ENCODE measurements around the gene SLIT3.

The SLIT3 gene

DNA sequence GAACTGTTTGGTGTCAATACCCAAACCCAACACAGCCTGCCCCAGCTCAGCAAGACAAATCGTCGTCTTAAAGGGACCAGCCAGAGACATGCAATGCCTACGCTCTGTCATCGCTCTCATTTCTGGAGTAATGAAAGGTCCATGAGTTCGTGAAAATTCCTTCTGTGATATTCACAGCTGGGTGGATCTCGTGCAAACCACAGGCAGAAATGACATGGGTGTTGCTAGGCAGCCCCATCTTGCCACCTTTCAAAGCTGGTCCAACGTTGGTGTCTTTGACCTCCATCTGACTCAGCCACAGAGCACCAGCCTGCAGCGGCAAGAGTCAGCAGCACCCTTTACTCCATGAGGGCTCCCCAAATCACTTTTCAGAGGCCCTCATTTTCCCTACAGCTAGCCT is 215.3 kb downstream of the SLIT3 start:
- no peak for DNase-seq (ENCODE audit: low read depth in 4 of 4, low spot score in 1 of 4)

DNA sequence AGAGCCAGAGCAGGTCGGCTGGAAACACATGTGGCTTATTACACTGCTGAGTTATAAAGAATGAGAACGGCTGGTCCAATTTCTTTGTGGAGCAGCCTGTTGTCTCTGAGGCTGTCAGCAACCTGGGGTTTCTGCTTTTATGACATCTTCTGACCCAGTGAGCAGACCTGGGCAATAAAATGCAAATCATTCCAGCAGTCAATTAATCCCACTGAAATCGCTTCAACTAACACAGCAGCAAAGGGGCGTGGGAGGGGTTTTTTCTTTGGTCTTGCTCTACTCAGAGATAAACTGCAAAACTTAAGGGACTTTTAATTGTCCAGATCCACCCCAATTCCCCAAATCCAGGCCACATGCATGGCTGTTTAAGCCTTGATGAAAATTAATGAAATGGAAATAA is 215.7 kb downstream of the SLIT3 start:
- DNase-seq (ENCODE audit: low read depth in 4 of 4, low spot score in 1 of 4): no peak

GRCh38 chr5:169084775-169085174 is 216.2 kb downstream of the SLIT3 start:
- no peak for DNase-seq (ENCODE audit: low read depth in 4 of 4, low spot score in 1 of 4)

DNA sequence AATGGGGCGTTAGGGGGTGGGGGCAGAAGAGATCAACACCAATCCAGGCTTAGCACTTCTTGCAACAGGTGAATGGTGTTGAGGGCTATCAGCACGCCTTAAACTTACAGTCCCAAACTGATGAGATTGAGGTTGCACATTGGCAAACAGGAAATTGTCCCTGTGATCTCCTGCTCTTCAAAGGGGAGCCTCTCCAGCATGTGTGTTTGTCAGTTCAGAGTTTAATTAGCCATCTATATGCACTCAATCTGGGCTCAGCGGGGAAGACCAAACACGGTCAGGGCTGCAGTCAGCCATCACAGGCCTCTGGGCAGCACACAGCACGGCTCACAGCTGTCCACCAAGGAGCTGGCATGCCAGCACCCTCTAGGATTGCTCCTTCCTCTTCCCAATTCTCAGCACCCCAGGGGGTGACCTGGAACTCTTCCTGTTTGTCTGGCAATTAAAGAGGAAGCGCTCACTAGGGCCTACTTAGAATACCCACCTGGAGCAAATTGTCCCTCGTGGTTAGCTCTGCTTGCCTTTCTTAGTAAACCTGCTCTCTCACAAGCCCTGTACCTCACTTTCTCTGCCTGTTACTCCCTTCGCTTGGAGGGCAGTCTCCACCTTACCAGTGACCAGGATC is 217.4 kb downstream of the SLIT3 start:
- DNase-seq (ENCODE audit: low read depth in 4 of 4, low spot score in 1 of 4): no peak

- DNase-seq (ENCODE audit: low read depth in 4 of 4, low spot score in 1 of 4): no peak
Observed at GRCh38 chr5:169081000-169081724, 219.8 kb downstream of the SLIT3 start.

DNA sequence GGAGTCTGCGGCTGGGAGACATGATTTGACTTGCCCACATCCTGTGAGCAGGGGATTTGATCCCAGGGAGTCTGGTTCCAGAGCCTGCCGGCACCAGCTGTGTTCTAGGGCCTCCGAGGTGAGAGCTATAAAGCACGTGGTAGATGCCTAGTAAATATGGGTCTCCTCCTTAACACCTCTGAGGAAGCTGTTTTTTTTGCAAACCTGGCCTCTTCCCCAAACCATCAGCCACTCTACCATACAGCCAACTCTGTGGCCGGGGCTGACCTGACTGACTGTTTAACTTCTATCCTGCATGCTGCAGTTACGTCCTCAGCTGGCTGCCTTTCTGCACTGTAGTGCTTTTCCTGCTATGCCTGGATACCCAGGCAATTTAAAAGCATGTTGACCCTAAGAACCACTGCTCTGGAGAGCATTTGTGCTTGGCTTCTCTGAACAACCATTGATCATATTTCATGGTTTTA is 220.5 kb downstream of the SLIT3 start:
- no peak for DNase-seq (ENCODE audit: low read depth in 4 of 4, low spot score in 1 of 4)

GRCh38 chr5:169079697-169080096 is 221.2 kb downstream of the SLIT3 start:
- no peak for DNase-seq (ENCODE audit: low read depth in 4 of 4, low spot score in 1 of 4)

DNA sequence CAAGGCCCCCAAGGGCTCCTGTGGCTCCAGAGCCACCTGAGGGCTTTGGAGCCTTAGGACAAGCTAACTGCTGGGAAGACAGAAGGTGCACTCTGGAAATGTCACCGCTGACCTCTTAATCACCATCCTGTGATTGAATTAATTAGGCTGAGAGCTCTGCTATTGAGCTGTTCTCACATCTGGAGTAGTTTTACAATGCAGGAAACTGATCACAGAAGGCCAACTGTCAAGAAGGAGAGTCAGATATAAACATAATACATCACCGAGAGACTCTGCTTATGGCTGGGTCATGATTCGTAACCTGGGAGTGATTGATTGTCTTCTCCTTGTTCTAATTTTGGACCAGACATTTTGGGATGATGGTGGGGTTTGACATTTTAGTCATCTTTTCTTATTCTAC is 226.1 kb downstream of the SLIT3 start:
- DNase-seq (ENCODE audit: low read depth in 4 of 4, low spot score in 1 of 4): no peak

DNA sequence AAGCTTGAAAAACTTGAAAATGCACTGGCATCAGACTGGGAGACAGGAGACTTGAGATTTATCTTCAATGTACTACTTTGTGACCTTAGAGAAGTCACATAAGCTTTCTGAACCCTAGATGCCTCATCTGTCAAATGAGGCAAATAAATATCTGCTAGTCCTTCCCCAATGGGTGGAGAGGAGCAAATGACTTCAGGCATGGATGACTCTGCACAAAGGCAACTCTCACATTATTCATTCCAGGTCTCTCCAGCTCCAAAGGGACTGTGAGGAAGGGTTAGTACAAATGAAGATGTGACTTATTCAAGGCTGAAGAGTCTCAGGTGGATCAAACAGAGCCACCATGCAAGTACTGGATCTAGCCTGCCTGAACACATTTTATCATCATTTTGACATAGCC is 228.7 kb downstream of the SLIT3 start:
- no peak for DNase-seq (ENCODE audit: low read depth in 4 of 4, low spot score in 1 of 4)

DNA sequence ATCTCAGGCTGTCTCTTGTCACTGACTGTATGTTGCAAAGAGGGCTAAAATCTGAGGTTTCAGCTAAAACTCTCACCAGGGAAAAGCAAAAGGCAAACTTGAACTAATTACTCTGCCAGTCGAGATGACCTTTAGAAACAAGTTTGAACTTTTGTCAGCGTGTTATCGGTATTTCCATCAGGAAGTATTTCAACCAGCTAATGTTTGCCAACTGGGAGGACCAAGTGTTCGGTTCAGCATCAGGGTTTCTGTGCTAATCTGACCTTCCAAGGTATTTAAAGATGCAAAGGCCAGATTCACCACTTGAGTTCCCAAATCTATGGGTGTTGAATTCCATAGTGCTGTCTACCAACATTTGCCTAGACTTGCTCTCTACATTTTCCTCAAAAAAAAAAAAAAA is 230.5 kb downstream of the SLIT3 start:
- no peak for DNase-seq (ENCODE audit: low read depth in 4 of 4, low spot score in 1 of 4)

- no peak for DNase-seq (ENCODE audit: low read depth in 4 of 4, low spot score in 1 of 4)
Observed at GRCh38 chr5:169067751-169068173, 233.2 kb downstream of the SLIT3 start.

GRCh38 chr5:169065400-169065799 is 235.5 kb downstream of the SLIT3 start:
- DNase-seq (ENCODE audit: low read depth in 4 of 4, low spot score in 1 of 4): no peak

DNA sequence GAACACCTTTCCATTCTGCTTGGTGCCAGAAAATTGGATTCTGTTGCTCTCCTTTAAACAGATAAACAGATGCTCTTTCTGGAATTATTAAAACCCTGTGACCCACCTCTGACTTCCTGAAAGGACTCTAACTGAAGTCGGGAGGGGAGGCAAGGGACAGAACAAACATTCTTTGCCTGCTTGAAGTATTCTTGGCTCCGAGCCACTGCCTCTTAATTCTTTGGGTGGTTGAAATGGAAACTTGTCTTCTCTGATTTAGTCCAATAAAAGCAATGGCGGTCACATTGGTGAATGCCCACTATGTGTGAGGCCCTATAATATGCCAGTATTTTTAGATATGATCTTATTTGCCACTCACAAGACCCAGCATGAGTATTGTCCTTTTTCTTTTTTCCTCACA is 236.8 kb downstream of the SLIT3 start:
- no peak for DNase-seq (ENCODE audit: low read depth in 4 of 4, low spot score in 1 of 4)

DNA sequence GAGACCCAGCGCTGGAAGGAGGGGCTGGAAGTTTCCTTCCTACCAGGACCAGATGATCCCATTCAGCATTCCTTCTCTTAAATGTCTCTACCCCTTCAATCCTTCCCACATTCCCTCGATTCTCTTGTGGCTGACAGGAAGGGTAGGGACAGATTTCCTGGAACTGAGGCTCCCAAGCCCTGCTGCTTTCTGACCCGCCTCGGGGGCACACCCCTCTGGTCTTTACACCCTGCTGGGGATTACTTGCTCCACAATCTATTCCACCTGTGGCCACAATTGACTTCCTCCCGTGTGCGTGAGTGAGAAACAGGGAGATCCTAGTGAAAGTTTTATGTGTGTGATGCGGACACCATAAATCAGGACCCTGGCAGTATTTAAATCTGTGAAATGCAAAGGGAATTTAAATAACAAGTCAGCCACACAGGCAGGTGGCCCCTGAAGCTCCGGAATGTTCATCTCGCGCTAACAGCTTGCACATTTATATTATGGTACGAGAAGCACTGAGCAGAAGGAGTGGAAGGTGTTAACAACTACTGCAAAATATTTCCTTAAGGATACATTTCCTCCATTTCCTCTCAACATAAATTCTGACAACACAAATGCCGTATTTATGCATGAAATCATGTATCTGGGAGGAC is 237.5 kb downstream of the SLIT3 start:
- no peak for DNase-seq (ENCODE audit: low read depth in 4 of 4, low spot score in 1 of 4)

DNA sequence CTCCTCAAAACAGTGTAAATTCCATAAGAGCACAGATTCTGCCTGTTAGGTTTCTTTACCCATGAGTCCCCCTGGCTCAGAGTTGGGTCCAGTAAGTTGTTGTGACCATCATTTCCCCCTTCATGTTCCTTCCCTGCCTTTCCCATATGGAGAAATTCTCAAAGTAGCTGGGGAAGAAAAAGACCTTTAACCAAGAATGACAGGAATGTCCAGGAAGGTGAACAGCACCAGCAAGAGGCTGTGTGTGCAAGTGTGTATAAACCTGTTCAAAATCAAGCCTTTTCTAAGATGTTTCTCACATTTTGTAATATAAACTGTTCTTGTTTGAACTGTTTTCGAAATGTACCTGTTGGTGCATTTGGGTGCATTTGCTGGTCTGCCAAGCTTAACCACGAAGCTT is 238.2 kb downstream of the SLIT3 start:
- no peak for DNase-seq (ENCODE audit: low read depth in 4 of 4, low spot score in 1 of 4)

DNA sequence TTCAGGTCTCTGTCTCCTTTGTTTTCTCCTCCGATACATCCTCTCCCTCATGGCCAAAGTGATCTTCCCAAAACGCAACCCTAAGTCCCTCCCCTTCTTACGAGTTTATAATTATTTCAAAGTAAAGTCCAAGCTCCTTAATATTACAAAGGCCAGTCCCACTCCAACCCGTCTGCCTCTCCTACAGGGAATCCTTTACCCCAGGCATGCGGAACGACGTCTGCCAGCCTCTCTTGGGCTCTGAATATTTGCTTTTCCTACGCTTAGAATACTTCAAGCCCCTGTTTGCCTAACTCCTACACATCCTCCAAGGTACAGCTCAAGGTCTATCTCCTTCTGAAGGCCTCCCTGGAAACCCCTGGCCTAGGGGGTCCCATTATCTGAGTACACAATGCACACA is 246.4 kb downstream of the SLIT3 start:
- DNase-seq (ENCODE audit: low read depth in 4 of 4, low spot score in 1 of 4): no peak

DNA sequence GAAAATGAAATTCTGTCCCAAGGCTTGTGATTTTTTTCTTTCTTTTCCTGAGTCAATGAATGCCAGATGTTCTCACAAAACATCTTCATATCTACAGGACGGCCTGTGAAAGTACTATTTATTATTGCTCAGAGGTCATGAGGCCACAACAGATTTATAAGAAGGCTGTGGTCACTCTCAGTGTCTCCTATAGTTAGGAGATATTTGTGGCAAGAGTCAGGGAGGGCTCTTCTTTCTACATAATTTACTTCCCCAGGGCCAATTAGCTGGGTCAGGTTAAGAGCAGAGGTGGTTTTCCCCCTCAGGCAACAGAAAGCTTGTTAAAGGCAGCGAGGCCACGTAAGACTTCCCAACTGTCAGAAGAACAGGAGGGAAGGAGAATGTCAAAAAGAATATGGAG is 248.7 kb downstream of the SLIT3 start:
- no peak for DNase-seq (ENCODE audit: low read depth in 4 of 4, low spot score in 1 of 4)

- DNase-seq (ENCODE audit: low read depth in 4 of 4, low spot score in 1 of 4): no peak
Observed at GRCh38 chr5:169051351-169051750, 249.6 kb downstream of the SLIT3 start.

DNA sequence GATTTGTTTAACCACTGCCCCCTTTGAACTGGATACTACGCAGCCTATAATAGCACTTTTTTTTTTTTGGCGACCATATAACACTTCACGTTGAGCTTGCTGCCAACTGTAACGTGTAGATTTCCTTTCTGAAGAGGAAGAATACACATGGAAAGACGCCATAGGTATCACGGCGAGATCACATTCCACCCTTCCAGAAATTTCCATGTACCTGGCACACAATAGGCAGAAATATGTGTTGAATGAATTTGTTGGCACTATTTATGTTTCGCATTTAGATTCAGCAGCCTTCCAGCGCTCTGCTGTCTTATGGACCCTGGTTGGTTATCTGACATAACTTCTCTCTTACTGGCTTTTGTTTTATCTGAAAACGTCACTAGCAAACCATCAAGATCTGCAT is 250.3 kb downstream of the SLIT3 start:
- DNase-seq (ENCODE audit: low read depth in 4 of 4, low spot score in 1 of 4): no peak

GRCh38 chr5:169050146-169050571 is 250.8 kb downstream of the SLIT3 start:
- no peak for DNase-seq (ENCODE audit: low read depth in 4 of 4, low spot score in 1 of 4)

DNA sequence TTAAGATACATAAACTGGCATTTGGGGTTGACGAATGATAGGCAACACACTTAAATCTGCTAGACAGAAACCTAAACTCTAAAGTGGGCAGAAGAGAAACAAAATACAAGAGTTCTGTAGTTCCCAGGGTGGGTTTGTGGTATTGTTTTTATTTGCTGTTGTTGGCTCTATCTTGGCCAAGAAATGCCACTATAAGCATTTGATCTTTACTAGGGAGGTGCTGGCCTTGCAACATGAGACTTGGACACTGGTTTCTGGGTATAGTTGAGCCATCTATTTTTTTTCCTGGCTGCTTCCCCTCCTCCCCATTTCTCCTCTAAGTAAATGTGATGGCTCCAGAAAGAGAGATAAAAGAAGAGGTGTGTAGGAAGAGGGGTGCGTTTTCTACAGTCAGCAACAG is 251.2 kb downstream of the SLIT3 start:
- no peak for DNase-seq (ENCODE audit: low read depth in 4 of 4, low spot score in 1 of 4)
